ENCODE data around the gene ADH6. TPM values are rescaled to one million over a fixed set of nuclear protein-coding genes. Genes with fewer than 3 reads are reported as not detected.

Gene ADH6
- total and polyA plus RNA-seq, 9 of the 15 experiments (the other 6 are each of a cell fraction or from before 2014, with no cell fraction given): 0.13 TPM; not detected in 8

GRCh38 chr4:99154658-99155342 is 64.2 kb downstream of the ADH6 start (continued):
- TF ChIP-seq ZBTB40 (IDR thresholded peaks at IDR 0.05) (no peak), ZBTB40 (CRISPR knock-in tag; IDR thresholded peaks at IDR 0.05) (no peak), PTBP1 (IDR thresholded peaks at IDR 0.05; ENCODE audit: low read depth, low read length) (no peak), ATF6 (CRISPR knock-in tag; IDR thresholded peaks at IDR 0.05) (no peak), CXXC5 (CRISPR knock-in tag; IDR thresholded peaks at IDR 0.05) (no peak), XRCC4 (IDR thresholded peaks at IDR 0.05; ENCODE audit: extremely low read depth, insufficient read depth, insufficient read length) (no peak), KLF13 (tag; IDR thresholded peaks at IDR 0.05; ENCODE audit: borderline replicate concordance, low read depth) (no peak), RBM39 (optimal IDR thresholded peaks at IDR 0.05; ENCODE audit: low read depth, low read length) (no peak), HMGN3 (IDR thresholded peaks at IDR 0.05; ENCODE audit: borderline replicate concordance, extremely low read depth, insufficient read length, low read depth, low read length) (no peak)

All from K562 (cell line).